Occipital lobe (tissue), 2 donors: ENCODE results near the gene COBL. TPM values are rescaled to one million over a fixed set of nuclear protein-coding genes. Genes with fewer than 3 reads are reported as not detected.

Experiments
- DNase-seq: peaks from one replicate; lab custom pipeline; 2025; lab: John Stamatoyannopoulos, UW
- total RNA-seq: library from RNA; depleted of rRNA; stranded (reverse); fragments of >200 nt; gene quantifications from one replicate; pipeline ENCODE4 v1.2.3, GENCODE V29; 2014

The COBL gene
- total RNA-seq, 1 donor from 2014 or later, result 6.4 TPM

GRCh38 chr7:51027106-51027934, 289.3 kb downstream of the COBL start:
- no peak for DNase-seq

- no peak for DNase-seq
Measured at GRCh38 chr7:51026341-51026740, 290.3 kb downstream of the COBL start.

- DNase-seq, result no peak
Measured at GRCh38 chr7:51025668-51026067, 290.9 kb downstream of the COBL start.

DNA sequence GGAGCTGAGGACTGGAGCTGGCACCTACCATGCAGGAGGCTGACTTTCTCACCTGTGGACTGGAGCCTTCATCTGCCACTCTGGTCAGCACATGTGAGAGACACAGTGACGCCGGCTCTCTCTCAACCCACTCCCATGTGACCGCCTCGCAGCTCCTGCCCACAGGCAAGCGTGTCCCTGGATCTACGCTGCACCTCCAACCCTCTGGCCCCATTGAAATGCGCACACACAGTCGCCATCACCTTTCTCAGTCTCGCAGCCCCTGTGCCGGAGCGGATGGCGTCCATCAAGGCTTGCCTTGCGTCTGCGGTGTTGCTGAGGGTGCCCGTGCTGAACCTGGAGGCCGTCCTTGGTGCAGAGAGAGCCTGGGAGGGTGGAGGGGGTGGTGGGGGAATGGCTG, 291.7 kb downstream of the COBL start:
- no peak for DNase-seq

DNA sequence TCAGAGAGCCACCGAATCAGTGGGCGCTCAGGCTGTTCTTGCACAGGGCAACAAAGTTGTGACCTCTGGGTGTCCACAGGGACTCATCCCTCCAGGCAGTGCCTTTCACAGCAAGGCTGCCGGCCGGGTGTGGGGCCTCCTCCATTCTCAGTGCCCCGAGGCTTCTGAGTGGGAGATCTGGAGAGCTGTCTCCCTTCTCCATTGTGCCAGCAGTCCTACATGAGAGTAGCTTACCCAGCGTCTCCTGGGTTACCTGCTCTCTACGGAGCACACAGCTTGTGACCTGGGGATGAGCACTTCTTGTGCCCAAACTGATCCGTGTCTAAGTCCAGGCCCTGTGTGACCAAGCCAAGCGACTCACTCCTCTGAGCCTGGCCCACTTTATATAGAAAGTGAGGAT, 293.1 kb downstream of the COBL start:
- no peak for DNase-seq

GRCh38 chr7:51022821-51023220, 293.8 kb downstream of the COBL start:
- no peak for DNase-seq

- DNase-seq, result no peak
Measured at GRCh38 chr7:51021906-51022570, 294.6 kb downstream of the COBL start.

DNA sequence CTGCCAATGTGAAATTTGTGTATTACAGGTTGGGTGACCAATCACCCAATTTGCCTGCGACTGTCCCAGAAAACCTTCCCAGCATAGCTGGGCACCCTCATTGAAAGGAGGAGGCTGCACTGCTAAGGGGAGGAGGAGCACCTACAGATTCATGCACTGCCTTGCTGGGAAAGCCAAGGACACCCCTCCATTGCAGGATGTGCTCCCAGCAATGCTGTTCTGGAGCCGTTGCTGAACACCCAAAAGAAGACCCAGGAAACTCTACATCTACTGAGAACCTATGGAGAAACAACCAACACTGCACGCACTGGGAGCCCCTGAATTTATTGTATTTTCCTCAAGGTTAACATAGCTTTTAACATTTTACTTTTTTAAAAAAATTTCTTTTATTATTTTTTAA, 295.7 kb downstream of the COBL start:
- no peak for DNase-seq

DNA sequence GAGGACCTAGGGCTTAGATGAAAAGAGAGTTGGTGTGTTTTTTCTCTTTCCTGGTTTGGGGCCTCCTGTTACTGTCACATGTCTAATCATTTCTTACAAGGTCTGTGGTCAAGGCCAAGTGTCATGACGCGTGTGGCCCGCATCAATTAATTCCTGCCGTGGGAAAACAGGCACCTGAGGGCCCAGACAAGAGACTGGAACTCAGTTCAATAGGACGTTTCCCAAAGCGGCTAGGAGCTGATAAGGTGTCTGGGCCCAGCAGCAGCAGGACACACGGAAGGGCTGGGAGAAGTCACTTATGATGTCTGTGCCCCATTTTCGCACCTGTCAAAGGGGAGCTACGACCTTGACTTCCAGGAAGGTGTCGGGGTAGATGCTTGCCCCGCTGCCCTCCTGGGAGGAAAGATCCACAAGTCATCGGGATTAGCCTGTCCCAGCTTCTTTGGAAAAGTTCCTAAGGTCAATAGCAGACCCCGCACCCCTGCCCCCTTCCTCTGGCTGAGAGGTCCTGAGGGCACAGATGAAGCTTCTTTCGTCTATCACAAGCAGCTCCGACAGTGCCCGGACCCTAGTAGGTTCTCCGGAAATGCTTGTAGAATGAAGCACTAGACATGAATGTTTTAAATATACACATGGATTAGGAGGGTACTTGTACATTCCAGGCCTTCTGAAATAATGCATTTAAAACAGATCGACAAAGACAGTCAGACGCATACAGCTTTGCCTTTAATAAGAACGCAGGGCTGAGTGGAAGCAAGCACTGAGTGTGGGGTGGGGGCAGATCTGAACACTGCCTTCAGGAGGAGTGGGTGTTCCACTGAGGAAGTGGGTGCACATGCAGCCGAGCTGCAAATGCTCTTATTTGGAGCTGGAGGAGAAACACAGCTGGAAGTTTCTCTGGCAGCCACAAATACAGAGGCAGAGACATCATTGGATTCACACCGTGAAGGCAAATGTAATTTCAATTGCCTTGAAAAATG, 296.4 kb downstream of the COBL start:
- no peak for DNase-seq

DNA sequence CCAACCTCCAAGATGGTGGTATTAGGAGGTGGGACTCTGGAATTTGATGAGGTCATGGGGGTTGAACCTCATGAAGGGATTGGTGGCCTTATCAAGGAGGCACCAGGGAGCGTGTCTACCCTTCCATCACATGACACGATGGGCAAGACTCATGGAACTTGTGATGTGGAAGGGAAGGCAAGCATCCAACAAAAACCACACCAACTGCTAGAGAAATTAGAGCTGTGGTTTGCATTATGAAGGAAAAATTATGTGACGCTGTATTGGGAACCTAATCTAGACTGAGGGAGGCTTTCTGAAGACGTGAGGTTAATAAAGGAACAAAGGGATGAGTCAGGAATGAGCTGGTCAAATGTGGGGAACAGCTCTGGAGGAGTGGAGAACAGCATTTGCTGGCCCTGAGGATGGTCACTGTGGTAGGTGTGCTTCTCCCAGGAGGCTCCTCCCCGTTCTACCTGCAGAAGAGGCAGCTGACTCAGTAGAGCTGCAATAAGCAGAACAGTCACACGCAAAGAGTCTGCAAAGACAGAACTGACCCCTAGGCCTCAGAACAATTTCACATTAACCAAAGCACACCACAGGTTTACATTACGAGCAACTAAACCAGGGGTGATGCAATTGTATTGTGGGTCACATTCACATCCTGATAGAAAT, 297.3 kb downstream of the COBL start:
- DNase-seq, result no peak

DNA sequence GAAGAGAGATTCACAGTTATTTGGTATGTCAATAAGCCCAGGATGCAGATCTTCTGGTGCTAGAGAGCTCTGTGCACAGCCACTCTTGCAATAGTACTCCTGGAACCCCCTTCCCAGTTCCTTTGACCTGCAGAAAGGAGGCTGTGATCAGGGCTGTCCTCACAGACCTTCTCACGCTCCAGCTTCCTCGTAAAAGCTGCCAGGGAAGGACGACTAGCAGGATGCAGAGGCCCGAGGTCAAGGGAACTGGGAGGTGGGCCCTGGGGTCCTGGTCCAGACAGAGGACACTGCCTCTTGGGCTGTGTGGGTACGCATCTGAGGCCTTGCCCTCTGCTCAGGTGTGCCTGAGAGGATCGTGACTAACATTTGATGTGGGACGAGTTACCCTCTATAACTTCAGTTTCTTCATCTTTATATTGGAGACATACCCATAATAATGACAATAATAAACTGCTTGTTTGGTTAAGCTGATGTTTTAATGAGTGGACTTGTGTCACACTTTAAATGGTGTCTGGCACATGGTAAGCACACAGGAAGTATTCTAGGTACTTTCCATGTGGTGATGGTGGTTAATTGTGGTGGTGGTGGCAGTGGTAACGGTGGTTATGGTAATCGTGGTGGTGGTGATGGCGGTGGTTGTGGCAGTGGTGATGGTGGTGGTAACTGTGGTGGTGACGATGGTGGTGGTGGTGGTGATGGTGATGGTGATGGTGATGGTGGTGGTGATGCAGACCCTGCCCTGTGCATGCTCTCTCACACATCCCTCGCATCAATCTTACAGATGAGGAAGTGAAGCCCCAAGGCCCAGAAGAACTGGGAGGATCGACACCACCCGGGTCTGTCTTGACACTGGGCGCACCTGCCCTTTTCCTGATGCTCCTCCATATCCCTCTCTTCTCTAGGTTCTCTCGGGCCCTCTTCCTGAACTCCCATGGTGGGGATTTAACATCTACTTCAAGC, 298.8 kb downstream of the COBL start:
- DNase-seq, result no peak

DNA sequence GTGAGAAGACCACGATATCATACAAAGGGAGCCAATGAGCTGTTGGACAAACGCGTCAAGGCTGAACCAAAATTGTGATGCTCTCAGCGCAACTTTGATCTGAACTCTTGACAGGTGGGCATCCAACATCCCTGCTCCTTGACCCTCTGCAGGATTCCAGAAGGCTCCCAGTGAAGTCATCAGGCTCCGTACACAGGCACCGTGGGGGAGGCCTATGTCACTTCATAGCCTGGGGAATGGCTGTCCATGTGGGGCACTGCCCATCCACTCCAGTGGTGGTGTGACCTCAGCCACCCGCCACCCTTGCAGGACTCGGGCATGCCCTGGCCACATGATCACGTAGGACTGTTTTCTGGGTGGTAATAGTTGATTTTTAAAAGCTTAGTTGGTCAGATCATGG, 300.1 kb downstream of the COBL start:
- DNase-seq, result no peak

DNA sequence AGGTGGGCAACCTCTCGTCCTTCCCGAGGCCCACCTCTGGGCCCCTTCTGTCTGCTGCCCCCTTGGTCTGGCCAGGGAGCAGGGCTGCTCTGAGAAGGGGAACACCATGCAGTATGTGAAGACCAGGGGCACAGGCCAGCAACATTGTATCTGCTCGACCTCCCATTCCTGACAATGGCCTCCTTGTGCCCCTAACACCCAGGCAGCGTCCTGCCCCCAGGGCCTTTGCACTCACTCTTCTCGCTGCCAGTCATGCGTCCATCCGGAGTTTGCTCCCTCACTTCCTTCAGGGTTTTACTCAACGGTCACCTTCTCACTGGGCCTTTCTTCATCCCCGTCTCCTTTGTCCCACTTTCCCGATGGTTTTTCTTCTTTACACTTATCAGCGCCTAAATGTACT, 301.0 kb downstream of the COBL start:
- DNase-seq, result no peak

DNA sequence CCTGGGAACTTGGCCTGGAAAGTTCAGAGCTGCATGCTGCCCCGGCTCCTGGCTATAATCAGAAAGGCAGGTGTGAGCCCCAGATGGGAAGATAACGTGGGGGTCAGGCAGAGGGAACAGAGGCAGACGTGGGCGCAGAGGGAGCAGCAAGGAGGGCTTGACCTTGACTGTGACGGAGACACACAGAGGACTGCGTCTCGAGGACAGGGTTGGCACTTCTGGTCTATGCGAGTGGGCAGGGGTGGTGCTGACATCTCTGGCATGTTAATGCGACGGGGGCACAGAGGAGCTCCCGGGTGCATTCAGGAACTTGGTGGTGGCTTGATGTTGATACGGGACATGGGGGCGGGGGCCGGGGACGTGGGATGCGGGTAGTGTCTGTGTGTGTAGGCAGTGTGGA, 301.8 kb downstream of the COBL start:
- DNase-seq, result no peak

DNA sequence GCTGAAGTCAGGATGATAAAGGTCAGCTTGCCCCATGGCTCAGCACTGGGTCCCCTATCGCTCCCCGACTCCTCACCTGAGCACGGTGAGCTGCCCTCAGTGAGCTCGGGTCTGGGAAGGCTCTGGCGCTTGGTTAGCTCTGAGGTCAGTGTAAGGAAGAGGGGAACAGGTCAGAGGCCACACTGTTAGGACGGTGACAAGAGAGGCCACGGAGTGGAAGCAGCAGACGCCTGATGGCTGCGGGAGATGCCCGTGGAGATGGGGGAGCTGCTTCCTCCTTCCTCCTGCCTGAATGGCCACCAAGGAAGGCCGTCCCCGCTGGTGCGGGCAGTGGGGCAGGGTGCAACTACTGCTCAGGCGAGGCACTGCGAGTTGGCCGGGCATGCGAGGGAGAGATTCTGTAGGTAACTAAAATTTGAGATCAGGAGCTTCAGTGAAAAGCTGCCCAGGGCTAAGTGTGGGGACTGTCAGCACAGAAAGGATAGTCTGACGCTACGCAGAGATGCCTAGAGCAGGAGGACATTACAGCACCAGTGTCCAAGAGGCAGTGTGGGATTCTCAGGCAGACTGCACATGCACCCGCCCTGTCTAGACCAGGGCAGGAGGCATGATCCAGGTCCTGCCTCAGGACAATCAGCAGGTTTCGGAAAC, 302.6 kb downstream of the COBL start:
- no peak for DNase-seq

DNA sequence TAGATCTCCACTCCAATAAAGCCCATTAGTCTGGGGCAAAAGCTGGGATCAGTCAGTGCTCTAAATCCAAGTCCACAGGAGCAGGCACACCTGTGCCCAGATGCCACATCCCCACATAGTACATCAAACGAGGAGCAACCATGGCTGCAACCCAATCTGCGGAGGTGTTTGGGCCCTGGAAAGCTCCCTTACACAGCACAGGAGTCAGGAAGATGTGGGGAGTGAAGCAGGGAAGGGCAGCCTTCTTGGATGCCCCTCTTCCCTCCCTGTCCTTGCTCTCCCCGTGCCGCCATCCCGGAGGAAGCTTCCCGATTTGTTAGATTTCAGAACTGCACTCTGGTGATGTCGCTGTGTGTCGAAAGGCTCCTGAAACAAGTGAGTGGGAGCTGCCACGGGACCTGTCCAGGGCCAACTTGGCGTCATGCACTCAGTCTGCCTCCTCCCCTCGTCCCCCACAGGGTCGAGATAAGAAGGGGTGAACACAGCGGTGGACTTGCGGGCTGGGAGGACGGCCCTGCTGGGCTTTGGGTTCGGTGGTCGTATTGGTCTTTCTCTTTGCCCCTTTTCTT, 303.3 kb downstream of the COBL start:
- no peak for DNase-seq

DNA sequence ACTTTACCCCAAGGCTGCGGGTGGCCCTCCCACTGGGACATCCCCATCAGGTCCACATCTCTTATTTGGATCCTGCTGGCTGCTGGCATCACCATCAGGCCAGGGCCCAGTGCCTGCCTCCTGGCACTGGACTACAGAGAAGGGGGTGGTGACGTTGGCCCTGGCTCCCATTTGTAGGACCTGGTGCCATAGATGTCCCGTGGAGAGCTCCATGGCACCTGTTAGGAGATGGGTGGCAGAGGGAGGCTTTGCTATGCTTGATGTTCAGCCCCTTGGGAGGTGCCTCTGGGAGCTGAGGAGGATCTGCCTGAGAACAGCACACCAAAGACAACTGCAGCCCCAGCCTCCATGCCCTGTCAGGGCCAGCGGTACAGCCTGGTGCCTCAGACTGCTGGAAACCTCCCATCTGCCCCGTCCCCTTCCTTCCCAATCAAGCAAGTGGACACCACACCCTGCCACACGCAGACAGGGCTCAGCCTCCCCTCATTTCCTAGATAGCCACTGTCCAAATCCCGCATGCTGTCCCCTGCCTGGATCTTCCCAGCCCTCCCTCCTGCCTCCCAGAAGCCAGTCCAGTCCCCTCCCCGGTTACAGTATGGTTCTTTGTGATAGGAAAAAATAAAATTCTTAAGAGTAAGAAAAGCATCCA, 303.9 kb downstream of the COBL start:
- DNase-seq, result no peak

DNA sequence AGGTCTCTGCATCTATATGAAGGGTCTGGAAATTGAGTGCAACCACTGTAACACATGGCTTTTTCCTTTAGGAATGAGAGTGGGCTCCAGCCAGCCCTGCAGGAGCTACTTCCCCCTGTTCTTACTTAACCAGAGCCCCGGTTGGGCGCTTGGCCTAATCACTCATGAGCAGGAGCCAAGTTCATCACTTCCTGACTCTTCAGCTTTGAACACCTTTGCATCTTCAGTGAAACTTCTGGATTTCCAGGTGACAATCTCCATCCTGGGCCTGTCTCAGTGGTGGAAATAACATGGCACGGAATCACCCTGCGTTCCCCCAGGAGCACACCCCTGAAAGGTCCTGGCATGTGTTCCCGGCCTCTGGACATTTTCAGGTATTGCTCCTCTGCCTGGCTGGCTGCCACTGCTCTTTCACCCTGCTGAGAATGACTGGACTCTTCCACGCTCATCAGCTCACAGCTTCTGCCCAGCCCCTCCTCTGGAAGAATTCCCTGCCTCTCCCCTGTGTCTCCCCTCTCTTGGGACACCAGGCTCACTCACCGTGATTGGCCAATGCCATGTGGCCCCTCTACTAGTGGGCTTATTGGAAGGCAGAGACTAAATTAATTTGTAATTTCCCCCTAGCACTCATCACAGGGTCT, 304.8 kb downstream of the COBL start:
- DNase-seq, result no peak
